ENCODE data around the gene HIF3A.

DNA sequence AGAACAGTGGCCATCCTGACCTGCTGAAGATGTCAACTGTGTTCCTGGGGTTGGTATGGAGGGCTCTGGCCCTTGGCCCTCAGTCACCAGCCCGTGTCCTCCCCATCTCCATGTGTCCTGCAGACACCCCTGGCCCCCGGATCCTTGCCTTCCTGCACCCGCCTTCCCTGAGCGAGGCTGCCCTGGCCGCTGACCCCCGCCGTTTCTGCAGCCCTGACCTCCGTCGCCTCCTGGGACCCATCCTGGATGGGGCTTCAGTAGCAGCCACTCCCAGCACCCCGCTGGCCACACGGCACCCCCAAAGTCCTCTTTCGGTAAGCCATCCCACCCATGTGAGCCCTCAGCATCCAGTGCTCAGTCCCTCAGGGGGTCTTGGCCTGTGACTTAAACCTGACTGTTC, 24.8 kb downstream of the HIF3A start:
- TF ChIP-seq, protein P1, sequence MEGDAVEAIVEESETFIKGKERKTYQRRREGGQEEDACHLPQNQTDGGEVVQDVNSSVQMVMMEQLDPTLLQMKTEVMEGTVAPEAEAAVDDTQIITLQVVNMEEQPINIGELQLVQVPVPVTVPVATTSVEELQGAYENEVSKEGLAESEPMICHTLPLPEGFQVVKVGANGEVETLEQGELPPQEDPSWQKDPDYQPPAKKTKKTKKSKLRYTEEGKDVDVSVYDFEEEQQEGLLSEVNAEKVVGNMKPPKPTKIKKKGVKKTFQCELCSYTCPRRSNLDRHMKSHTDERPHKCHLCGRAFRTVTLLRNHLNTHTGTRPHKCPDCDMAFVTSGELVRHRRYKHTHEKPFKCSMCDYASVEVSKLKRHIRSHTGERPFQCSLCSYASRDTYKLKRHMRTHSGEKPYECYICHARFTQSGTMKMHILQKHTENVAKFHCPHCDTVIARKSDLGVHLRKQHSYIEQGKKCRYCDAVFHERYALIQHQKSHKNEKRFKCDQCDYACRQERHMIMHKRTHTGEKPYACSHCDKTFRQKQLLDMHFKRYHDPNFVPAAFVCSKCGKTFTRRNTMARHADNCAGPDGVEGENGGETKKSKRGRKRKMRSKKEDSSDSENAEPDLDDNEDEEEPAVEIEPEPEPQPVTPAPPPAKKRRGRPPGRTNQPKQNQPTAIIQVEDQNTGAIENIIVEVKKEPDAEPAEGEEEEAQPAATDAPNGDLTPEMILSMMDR (IDR thresholded peaks at IDR 0.05; ENCODE audit: extremely low read depth in 1 of 2, insufficient read depth in 1 of 2, low read depth in 1 of 2, low read length in 2 of 2) = no peak
- TF ChIP-seq EZH2 (IDR thresholded peaks at IDR 0.05; ENCODE audit: borderline replicate concordance, low read depth, low read length, severe bottlenecking) = no peak
- no peak for TF ChIP-seq POLR2AphosphoS5 (IDR thresholded peaks at IDR 0.05; ENCODE audit: insufficient read depth, low read depth, low read length)
- TF ChIP-seq POLR2A (IDR thresholded peaks at IDR 0.05; ENCODE audit: low read depth, low read length) = no peak
- TF ChIP-seq MYC (IDR thresholded peaks at IDR 0.05; ENCODE audit: low read depth, low read length) = no peak
- TF ChIP-seq JUN (IDR thresholded peaks at IDR 0.05; ENCODE audit: borderline replicate concordance, insufficient read depth, insufficient read length, low read depth) = no peak
- no peak for TF ChIP-seq FOS (IDR thresholded peaks at IDR 0.05; ENCODE audit: borderline replicate concordance, insufficient read depth, low read length)
- TF ChIP-seq, protein P2, sequence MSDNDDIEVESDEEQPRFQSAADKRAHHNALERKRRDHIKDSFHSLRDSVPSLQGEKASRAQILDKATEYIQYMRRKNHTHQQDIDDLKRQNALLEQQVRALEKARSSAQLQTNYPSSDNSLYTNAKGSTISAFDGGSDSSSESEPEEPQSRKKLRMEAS (IDR thresholded peaks at IDR 0.05; ENCODE audit: insufficient read depth, insufficient read length) = no peak
